Upper lobe of left lung (tissue), 6 donors: ENCODE data around the gene PRPH. TPM values are rescaled to one million over a fixed set of nuclear protein-coding genes. Genes with fewer than 3 reads are reported as not detected.

Experiments used
- ATAC-seq, 2 donors: fragments of 200-7000 bp; cut with Tn5 transposase; one replicate each; pipeline ENCODE4 v1.9.1; 2022; ENCODE audit warnings: mild to moderate bottlenecking in 2 of 2, moderate library complexity in 2 of 2; ENCODE audit not compliant: low FRiP score in 2 of 2
- DNase-seq, 2 donors: peaks; one replicate each; pipeline ENCODE4 v3.0.0-alpha.2; 2019 to 2020
- H3K27ac ChIP-seq, 4 donors: fragments of 200-600 bp; sonication (generic); one replicate each; pipeline ENCODE4 v1.5.1; 2016 to 2019
- H3K27me3 ChIP-seq, 4 donors: fragments of 200-600 bp; sonication (generic); one replicate each; pipeline ENCODE4 v1.5.1; 2017 to 2019
- H3K36me3 ChIP-seq, 4 donors: fragments of 200-600 bp; sonication (generic); one replicate each; pipeline ENCODE4 v1.5.1; 2016 to 2019
- H3K4me1 ChIP-seq, 4 donors: fragments of 200-600 bp; sonication (generic); one replicate each; pipeline ENCODE4 v1.5.1; 2018 to 2019
- H3K4me3 ChIP-seq, 4 donors: fragments of 200-600 bp; sonication (generic); one replicate each; pipeline ENCODE4 v1.5.1; 2017 to 2019; ENCODE audit warnings: mild to moderate bottlenecking in 2 of 4, moderate library complexity in 1 of 4
- H3K9me3 ChIP-seq, 4 donors: fragments of 200-600 bp; sonication (generic); one replicate each; pipeline ENCODE4 v1.5.1; 2018 to 2019
- CTCF ChIP-seq, 6 experiments: fragments of 450-650 bp in 4 of 6; fragments of 200-600 bp in 2 of 6; sonication (generic) in 2 of 6; IDR thresholded peaks; one replicate each; pipeline ENCODE4 v1.5.1; 2016 to 2019; ENCODE audit warnings: antibody characterized with exemption in 6 of 6
- EP300 ChIP-seq, 4 donors: sonication (generic); formaldehyde crosslinking; IDR thresholded peaks; one replicate each; pipeline ENCODE4 v1.5.1; 2017; ENCODE audit warnings: antibody characterized with exemption in 4 of 4, control low read depth in 2 of 4
- POLR2A ChIP-seq, 4 donors: fragments of 450-650 bp; IDR thresholded peaks; one replicate each; pipeline ENCODE4 v1.5.1; 2016 to 2017; ENCODE audit warnings: antibody characterized with exemption in 4 of 4, mild to moderate bottlenecking in 2 of 4
- POLR2AphosphoS5 ChIP-seq, 2 donors: sonication (generic); formaldehyde crosslinking; IDR thresholded peaks; one replicate each; pipeline ENCODE4 v1.5.1; 2017; ENCODE audit warnings: antibody characterized with exemption in 2 of 2
- WGBS, 2 donors: methylation state at CpG; one replicate each; pipeline ENCODE4 v1.1.5; 2017 to 2018; 5-methylcytosine and 5-hydroxymethylcytosine counted together
- total RNA-seq, 6 donors: library from RNA; depleted of rRNA in 4 of 6; stranded (reverse); fragments of >200 nt in 4 of 6; gene quantifications; one replicate each; pipeline versions ENCODE4 v1.1.0 to v1.2.1, GENCODE V29; 2016 to 2021
- donor health status: DM: no; HTN: no; CAD: no; lungs with moderate emphysema.
- donor health status: DM: no; HTN: yes; CAD: no; lungs with severe emphysema.

The PRPH gene
- total RNA-seq, 6 donors from 2014 or later = 0.27 to 1.2 TPM; not detected in 4

- Histone ChIP-seq H3K4me3 (no peak overlapping the region), H3K27me3 (peaks cover 4 to 55% (median 37%) of the 10 kb centered on the region in 4 donors), H3K27ac (no peak overlapping the region), H3K4me1 (peaks cover 45 to 52% (median 50%) of the 10 kb centered on the region in 4 donors), H3K36me3 (no peaks in the 10 kb centered on the region), H3K9me3 (no peaks in the 10 kb centered on the region)
- ATAC-seq = no peak
- WGBS, 2 donors = 49 to 54% methylated on average over 13 to 14 of the region's 14 CpGs
- DNase-seq = peak in 1 of 2 donors; percentile 14
- TF ChIP-seq EP300 (IDR thresholded peaks at IDR 0.05) (no peak), POLR2AphosphoS5 (IDR thresholded peaks at IDR 0.05) (no peak), CTCF (IDR thresholded peaks at IDR 0.05) (no peak), POLR2A (IDR thresholded peaks at IDR 0.05) (no peak)
Measured at GRCh38 chr12:49340971-49341776, 46.2 kb downstream of the PRPH start.

- ATAC-seq (no peak), DNase-seq (peak; percentile 19 to 85)
- TF ChIP-seq POLR2A (IDR thresholded peaks at IDR 0.05) (no peak), CTCF (IDR thresholded peaks at IDR 0.05) (no peak), POLR2AphosphoS5 (IDR thresholded peaks at IDR 0.05) (no peak)
- Histone ChIP-seq H3K9me3 (no peaks in the 10 kb centered on the region), H3K36me3 (no peaks in the 10 kb centered on the region), H3K4me1 (peaks cover 45 to 53% (median 50%) of the 10 kb centered on the region in 4 donors), H3K27ac (no peak overlapping the region), H3K4me3 (peak overlapping the region in 3 of 4 donors; percentile 41 to 48 (median 43)), H3K27me3 (peaks cover 4 to 55% (median 37%) of the 10 kb centered on the region in 4 donors)
- WGBS, 2 donors = 33 to 34% methylated on average over 13 to 21 of the region's 21 CpGs
Measured at GRCh38 chr12:49341777-49342065, 46.8 kb downstream of the PRPH start.

- peak; percentile 66 to 71 for ATAC-seq
- DNase-seq = peak; percentile 81 to 89
- Histone ChIP-seq H3K27ac (peak overlapping the region in 1 of 4 donors; percentile 25), H3K4me1 (peaks cover 45 to 53% (median 50%) of the 10 kb centered on the region in 4 donors), H3K4me3 (peak overlapping the region in 3 of 4 donors; percentile 41 to 48 (median 43)), H3K27me3 (peaks cover 4 to 55% (median 36%) of the 10 kb centered on the region in 4 donors), H3K9me3 (no peaks in the 10 kb centered on the region), H3K36me3 (no peaks in the 10 kb centered on the region)
- TF ChIP-seq POLR2A (IDR thresholded peaks at IDR 0.05) = no peak
- no peak for TF ChIP-seq POLR2AphosphoS5 (IDR thresholded peaks at IDR 0.05)
- peak; percentile 75 to 85 (median 78) for TF ChIP-seq CTCF (IDR thresholded peaks at IDR 0.05)
- no peak for TF ChIP-seq EP300 (IDR thresholded peaks at IDR 0.05)
- WGBS, 2 donors = 4 to 12% methylated on average over 9 to 45 of the region's 58 CpGs
Measured at GRCh38 chr12:49342066-49342913, 47.3 kb downstream of the PRPH start.

GRCh38 chr12:49342914-49343731, 48.2 kb downstream of the PRPH start:
- 5 to 8% methylated on average over 13 to 20 of the region's 33 CpGs for WGBS, 2 donors
- peaks cover 4 to 55% (median 38%) of the 10 kb centered on the region in 4 donors for H3K27me3 ChIP-seq

More at GRCh38 chr12:49342914-49343731, 48.2 kb downstream of the PRPH start:
- H3K4me1 ChIP-seq = peaks cover 52 to 57% (median 57%) of the 10 kb centered on the region in 4 donors
- ATAC-seq (no peak), DNase-seq (peak; percentile 17 to 87)
- no peaks in the 10 kb centered on the region for H3K36me3 ChIP-seq
- H3K27ac ChIP-seq = peak overlapping the region in 1 of 4 donors; percentile 25
- peak overlapping the region in 3 of 4 donors; percentile 41 to 48 (median 43) for H3K4me3 ChIP-seq
- H3K9me3 ChIP-seq = no peaks in the 10 kb centered on the region
- TF ChIP-seq POLR2A (IDR thresholded peaks at IDR 0.05) (no peak), POLR2AphosphoS5 (IDR thresholded peaks at IDR 0.05) (no peak), CTCF (IDR thresholded peaks at IDR 0.05) (no peak), EP300 (IDR thresholded peaks at IDR 0.05) (no peak)
